GM12865 (cell line): ENCODE measurements around the gene TTLL8.

ENCODE experiments used
- DNase-seq: peaks from one replicate; pipeline ENCODE4 v3.0.0; 2010; ENCODE audit warnings: low read depth
- H3K4me3 ChIP-seq: 2 replicates; pipeline ENCODE4 v1.5.1; 2011; ENCODE audit warnings: mild to moderate bottlenecking, low read depth, low read length, control low read depth
- CTCF ChIP-seq: IDR thresholded peaks from 2 replicates; pipeline ENCODE4 v1.5.1; 2011; ENCODE audit warnings: low read length, control low read depth, low read depth, inconsistent platforms; ENCODE audit not compliant: insufficient read depth; ENCODE audit errors: missing control alignments

TTLL8 gene

DNA sequence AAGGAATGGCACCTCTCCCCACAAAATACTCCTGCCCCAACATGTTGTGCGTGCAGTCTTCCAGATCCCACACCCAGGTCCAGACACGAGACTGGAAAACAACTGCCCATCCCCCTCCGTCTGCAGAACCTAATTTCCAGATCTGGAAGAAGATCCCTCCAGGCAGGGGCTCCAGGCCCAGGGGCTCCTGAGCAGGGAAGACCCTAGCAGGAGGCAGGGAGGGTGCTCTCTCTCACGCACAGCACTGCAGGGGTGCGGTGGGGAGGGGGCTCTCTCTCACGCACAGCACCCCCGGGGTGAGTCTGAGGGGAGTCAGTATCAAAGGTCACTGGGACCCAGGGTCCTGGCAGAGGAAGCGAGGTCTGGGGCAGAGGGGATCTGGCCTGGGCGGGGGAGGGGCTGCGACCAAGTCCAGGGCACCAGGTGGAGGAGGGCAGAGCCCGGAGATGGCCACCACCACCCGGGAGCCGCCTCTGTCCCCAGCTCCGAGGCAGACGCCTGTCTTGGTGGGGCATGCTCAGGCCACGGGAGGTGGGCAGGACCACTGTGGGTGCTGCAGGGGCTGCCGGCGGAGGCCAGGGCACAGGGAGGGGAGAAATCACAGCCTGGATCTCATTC lies 25.5 kb upstream of the TTLL8 start:
- TF ChIP-seq CTCF, result no peak
- no peak for DNase-seq
- H3K4me3 ChIP-seq, result no peak overlapping the region

- no peak for TF ChIP-seq CTCF
- H3K4me3 ChIP-seq, result no peak overlapping the region
- no peak for DNase-seq
Observed at GRCh38 chr22:50082961-50083461, 24.9 kb upstream of the TTLL8 start.

- no peak for DNase-seq
- no peak overlapping the region for H3K4me3 ChIP-seq
- no peak for TF ChIP-seq CTCF
Observed at GRCh38 chr22:50082197-50082715, 24.2 kb upstream of the TTLL8 start.

- TF ChIP-seq CTCF, result no peak
- DNase-seq, result no peak
- no peak overlapping the region for H3K4me3 ChIP-seq
Observed at GRCh38 chr22:50081426-50082196, 23.5 kb upstream of the TTLL8 start.

- DNase-seq, result no peak
- TF ChIP-seq CTCF, result no peak
- H3K4me3 ChIP-seq, result no peak overlapping the region
Observed at GRCh38 chr22:50080077-50080465, 22.0 kb upstream of the TTLL8 start.

DNA sequence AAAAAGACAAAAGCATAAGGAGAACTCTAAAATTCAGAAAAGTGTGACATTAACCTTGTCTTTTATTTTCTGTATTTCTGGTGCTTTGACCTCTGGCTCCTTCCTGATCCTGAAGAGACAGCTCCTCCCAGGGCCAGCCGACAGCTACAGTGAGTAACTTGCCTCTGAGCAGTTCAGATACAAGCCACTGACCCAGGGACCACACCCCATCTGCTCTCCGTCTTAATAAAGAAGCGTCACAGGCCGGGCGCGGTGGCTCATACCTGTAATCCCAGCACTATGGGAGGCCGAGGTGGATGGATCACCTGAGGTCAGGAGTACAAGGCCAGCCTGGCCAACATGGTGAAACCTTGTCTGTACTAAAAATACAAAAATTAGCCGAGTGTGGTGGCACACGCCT lies 20.7 kb upstream of the TTLL8 start:
- H3K4me3 ChIP-seq, result no peak overlapping the region
- DNase-seq, result no peak
- TF ChIP-seq CTCF, result no peak
